Gastrocnemius medialis (tissue), 4 donors: ENCODE results near the gene DNAJB4.

Experiments
- CTCF ChIP-seq, 5 experiments: fragments of 450-650 bp in 3 of 5; fragments of 200-600 bp in 2 of 5; sonication (generic) in 2 of 5; IDR thresholded peaks in 4 of 5; conservative IDR thresholded peaks in 1 of 5; 1 replicate in 4 of 5; 2 replicates in 1 of 5; pipeline ENCODE4 v1.5.1; 2016 to 2019; ENCODE audit warnings: antibody characterized with exemption in 5 of 5, mild to moderate bottlenecking in 3 of 5, moderate library complexity in 3 of 5
- POLR2A ChIP-seq, 2 donors: fragments of 450-650 bp; IDR thresholded peaks; one replicate each; pipeline ENCODE4 v1.6.1; 2017; ENCODE audit warnings: antibody characterized with exemption in 2 of 2, mild to moderate bottlenecking in 2 of 2, moderate library complexity in 2 of 2

- TF ChIP-seq CTCF (IDR thresholded peaks at IDR 0.05 in 4 of 5, conservative IDR thresholded peaks at IDR 0.05 in 1 of 5) (no peak), POLR2A (IDR thresholded peaks at IDR 0.05) (no peak)
Observed at GRCh38 chr1:78006521-78006920, 1.8 kb downstream of the DNAJB4 start.
